Measurements from ENCODE around the gene ZNF841. TPM values are rescaled to one million over a fixed set of nuclear protein-coding genes. Genes with fewer than 3 reads are reported as not detected.

Gene ZNF841
- total and polyA plus RNA-seq, 9 of the 15 experiments (the other 6 are each of a cell fraction or from before 2014, with no cell fraction given), result 3.1 to 17.1 (median 11.0) TPM

DNA sequence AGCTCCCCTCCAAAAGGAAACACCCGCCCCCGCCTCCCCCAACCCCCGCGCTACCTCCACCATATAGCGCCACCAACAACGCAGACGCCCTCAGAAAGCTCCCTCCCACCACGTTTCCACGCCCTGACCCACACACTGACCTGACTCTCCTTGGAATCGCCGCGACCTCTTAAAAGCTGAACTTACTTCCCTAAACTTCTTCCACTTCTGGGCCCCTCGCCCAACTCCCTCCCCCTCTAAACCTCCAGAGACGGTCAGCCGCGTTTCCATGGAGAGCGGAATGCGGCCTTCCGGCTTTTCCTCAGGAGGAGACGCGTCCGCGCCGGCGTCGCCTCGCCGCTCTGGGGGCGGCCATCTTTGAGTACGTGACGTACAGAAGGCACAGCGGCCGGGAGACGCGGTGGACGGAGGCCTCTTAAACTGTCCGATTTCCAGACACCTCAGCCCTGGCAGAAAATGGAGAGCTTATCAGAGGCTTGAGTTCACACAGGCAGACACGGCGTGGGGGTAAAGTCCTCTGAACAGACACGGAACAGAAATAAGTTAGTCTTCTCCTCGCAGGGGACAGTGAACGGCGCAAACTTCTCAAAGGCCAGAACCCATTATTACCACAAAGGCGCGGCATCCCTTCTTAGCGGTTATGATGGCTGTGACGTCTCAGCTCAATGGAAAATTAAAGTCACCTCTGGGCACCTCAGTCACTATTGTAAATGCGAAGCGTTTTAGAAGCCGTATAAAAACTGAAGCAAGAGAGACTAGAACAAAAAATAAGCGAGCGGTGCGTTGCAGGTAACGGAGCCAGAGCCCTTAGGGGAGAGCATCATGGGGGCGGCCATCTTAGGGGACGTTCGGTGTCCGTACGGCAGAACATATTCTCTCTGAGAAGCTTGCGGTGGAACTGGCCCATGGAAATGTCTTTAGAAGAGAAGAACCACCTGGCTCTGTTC, 46.7 kb downstream of the ZNF841 start, which contains the start of gene ZNF432 (continued):
- TF ChIP-seq RFX1 (IDR thresholded peaks at IDR 0.05), result peak; percentile 91
- TF ChIP-seq DPF2 (IDR thresholded peaks at IDR 0.05), result 0 out of 2 replicates have a peak, but pooled peaks have one; percentile 27
- no peak for TF ChIP-seq MCM5 (IDR thresholded peaks at IDR 0.05; ENCODE audit: low read depth)
- no peak for TF ChIP-seq E2F3 (CRISPR knock-in tag; IDR thresholded peaks at IDR 0.05)
- TF ChIP-seq POLR2AphosphoS2 (IDR thresholded peaks at IDR 0.05; ENCODE audit: low read length), result no peak
- TF ChIP-seq, protein P1, sequence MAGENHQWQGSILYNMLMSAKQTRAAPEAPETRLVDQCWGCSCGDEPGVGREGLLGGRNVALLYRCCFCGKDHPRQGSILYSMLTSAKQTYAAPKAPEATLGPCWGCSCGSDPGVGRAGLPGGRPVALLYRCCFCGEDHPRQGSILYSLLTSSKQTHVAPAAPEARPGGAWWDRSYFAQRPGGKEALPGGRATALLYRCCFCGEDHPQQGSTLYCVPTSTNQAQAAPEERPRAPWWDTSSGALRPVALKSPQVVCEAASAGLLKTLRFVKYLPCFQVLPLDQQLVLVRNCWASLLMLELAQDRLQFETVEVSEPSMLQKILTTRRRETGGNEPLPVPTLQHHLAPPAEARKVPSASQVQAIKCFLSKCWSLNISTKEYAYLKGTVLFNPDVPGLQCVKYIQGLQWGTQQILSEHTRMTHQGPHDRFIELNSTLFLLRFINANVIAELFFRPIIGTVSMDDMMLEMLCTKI (IDR thresholded peaks at IDR 0.05; ENCODE audit: partially characterized antibody), result no peak
- TF ChIP-seq MYC (IDR thresholded peaks at IDR 0.05; ENCODE audit: low read depth, low read length), result peak; percentile 31; the same call in 1 of the 2 replicates
- TF ChIP-seq MYC (CRISPR knock-in tag; IDR thresholded peaks at IDR 0.05; ENCODE audit: borderline replicate concordance, low read depth), result no peak
- TF ChIP-seq, protein P2, sequence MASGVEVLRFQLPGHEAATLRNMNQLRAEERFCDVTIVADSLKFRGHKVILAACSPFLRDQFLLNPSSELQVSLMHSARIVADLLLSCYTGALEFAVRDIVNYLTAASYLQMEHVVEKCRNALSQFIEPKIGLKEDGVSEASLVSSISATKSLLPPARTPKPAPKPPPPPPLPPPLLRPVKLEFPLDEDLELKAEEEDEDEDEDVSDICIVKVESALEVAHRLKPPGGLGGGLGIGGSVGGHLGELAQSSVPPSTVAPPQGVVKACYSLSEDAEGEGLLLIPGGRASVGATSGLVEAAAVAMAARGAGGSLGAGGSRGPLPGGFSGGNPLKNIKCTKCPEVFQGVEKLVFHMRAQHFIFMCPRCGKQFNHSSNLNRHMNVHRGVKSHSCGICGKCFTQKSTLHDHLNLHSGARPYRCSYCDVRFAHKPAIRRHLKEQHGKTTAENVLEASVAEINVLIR (CRISPR knock-in tag; IDR thresholded peaks at IDR 0.05), result peak; percentile 63; the same call in 1 of the 2 replicates
- TF ChIP-seq U2AF2 (optimal IDR thresholded peaks at IDR 0.05; ENCODE audit: low read depth, low read length), result no peak
- TF ChIP-seq CBFB (CRISPR knock-in tag; IDR thresholded peaks at IDR 0.05), result 0 out of 2 replicates have a peak, but pooled peaks have one; percentile 54
- peak; percentile 37 to 49; a peak in 1 of 4 replicates for TF ChIP-seq SIN3A (IDR thresholded peaks at IDR 0.05; ENCODE audit: borderline replicate concordance in 2 of 2, control insufficient read depth in 1 of 2, low read depth in 2 of 2, low read length in 2 of 2)
- TF ChIP-seq HMG20A (CRISPR knock-in tag; conservative IDR thresholded peaks at IDR 0.05), result no peak
- TF ChIP-seq KLF10 (CRISPR knock-in tag; IDR thresholded peaks at IDR 0.05), result no peak
- TF ChIP-seq, protein P3, sequence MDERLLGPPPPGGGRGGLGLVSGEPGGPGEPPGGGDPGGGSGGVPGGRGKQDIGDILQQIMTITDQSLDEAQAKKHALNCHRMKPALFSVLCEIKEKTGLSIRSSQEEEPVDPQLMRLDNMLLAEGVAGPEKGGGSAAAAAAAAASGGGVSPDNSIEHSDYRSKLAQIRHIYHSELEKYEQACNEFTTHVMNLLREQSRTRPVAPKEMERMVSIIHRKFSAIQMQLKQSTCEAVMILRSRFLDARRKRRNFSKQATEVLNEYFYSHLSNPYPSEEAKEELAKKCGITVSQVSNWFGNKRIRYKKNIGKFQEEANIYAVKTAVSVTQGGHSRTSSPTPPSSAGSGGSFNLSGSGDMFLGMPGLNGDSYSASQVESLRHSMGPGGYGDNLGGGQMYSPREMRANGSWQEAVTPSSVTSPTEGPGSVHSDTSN (CRISPR knock-in tag; IDR thresholded peaks at IDR 0.05; ENCODE audit: low read depth), result no peak
- TF ChIP-seq, protein P3 (tag; conservative IDR thresholded peaks at IDR 0.05; ENCODE audit: low read depth), result no peak
- no peak for TF ChIP-seq TEAD2 (tag; IDR thresholded peaks at IDR 0.05)
- TF ChIP-seq TCFL5 (CRISPR knock-in tag; conservative IDR thresholded peaks at IDR 0.05), result no peak
- no peak for TF ChIP-seq ZNF282 (CRISPR knock-in tag; IDR thresholded peaks at IDR 0.05)
- no peak for TF ChIP-seq GABPB2 (CRISPR knock-in tag; conservative IDR thresholded peaks at IDR 0.05)
- TF ChIP-seq NCOA2 (IDR thresholded peaks at IDR 0.05; ENCODE audit: partially characterized antibody in 2 of 2), result no peak
- TF ChIP-seq TRIM28 (IDR thresholded peaks at IDR 0.05), result no peak
- TF ChIP-seq BHLHE40 (IDR thresholded peaks at IDR 0.05; ENCODE audit: low read length), result no peak
- TF ChIP-seq ETS2 (tag; IDR thresholded peaks at IDR 0.05; ENCODE audit: borderline replicate concordance, poor library complexity, severe bottlenecking), result no peak
- no peak for TF ChIP-seq ZNF507 (tag; conservative IDR thresholded peaks at IDR 0.05)
